Glutamatergic neuron (in vitro differentiated cells): ENCODE results near the gene TRAF3IP1. TPM values are rescaled to one million over a fixed set of nuclear protein-coding genes. Genes with fewer than 3 reads are reported as not detected.
A peak's percentile ranks its signal among the peaks of the same experiment; 100 is the strongest.

Experiments used
- DNase-seq: peaks from one replicate; pipeline ENCODE4 v3.0.0; 2022
- H3K27ac Mint-ChIP-seq: one replicate; pipeline ENCODE4 v1.8.0; 2020; ENCODE audit warnings: mild to moderate bottlenecking, mixed read lengths, inconsistent platforms; ENCODE audit not compliant: unreplicated experiment
- H3K27me3 Mint-ChIP-seq: one replicate; pipeline ENCODE4 v1.8.0; 2020; ENCODE audit warnings: mild to moderate bottlenecking, moderate library complexity, mixed read lengths, inconsistent platforms; ENCODE audit not compliant: unreplicated experiment
- H3K36me3 Mint-ChIP-seq: one replicate; pipeline ENCODE4 v1.8.0; 2020; ENCODE audit warnings: mild to moderate bottlenecking, mixed read lengths, inconsistent platforms; ENCODE audit not compliant: unreplicated experiment
- H3K4me1 Mint-ChIP-seq: one replicate; pipeline ENCODE4 v1.8.0; 2020; ENCODE audit warnings: mild to moderate bottlenecking, low read depth, mixed read lengths, inconsistent platforms; ENCODE audit not compliant: unreplicated experiment
- H3K4me3 Mint-ChIP-seq: one replicate; pipeline ENCODE4 v1.8.0; 2020; ENCODE audit warnings: mild to moderate bottlenecking, mixed read lengths, inconsistent platforms; ENCODE audit not compliant: unreplicated experiment
- H3K9me3 Mint-ChIP-seq: one replicate; pipeline ENCODE4 v1.8.0; 2020; ENCODE audit warnings: mild to moderate bottlenecking, moderate library complexity, mixed read lengths, inconsistent platforms; ENCODE audit not compliant: unreplicated experiment
- CTCF ChIP-seq: fragments of 200-600 bp; sonication (generic); IDR thresholded peaks from one replicate; pipeline ENCODE4 v1.5.0; 2021; ENCODE audit not compliant: partially characterized antibody, unreplicated experiment
- total RNA-seq: library from RNA; stranded (reverse); fragmentation: NEBNext Ultra II Directional; extraction: Animal tissue kit (Norgen Biotek cat#: 25700); gene quantifications from one replicate; pipeline ENCODE4 v1.2.1, GENCODE V29; 2021; ENCODE audit not compliant: unreplicated experiment

Gene TRAF3IP1
- total RNA-seq, 1 donor from 2014 or later = 10.3 TPM

- peaks cover 4% of the 10 kb centered on the region for H3K27me3 Mint-ChIP-seq
- peak overlapping the region; percentile 14 for H3K27ac Mint-ChIP-seq
- peak overlapping the region; percentile 84 for H3K4me3 Mint-ChIP-seq
- peak; percentile 96 for DNase-seq
- H3K4me1 Mint-ChIP-seq = peaks cover 10% of the 10 kb centered on the region
- H3K9me3 Mint-ChIP-seq = peaks cover 5% of the 10 kb centered on the region
- no peaks in the 10 kb centered on the region for H3K36me3 Mint-ChIP-seq
- TF ChIP-seq CTCF = peak; percentile 42
These were observed 31.4 kb upstream of the TRAF3IP1 start for GRCh38 chr2:238288650-238289573.

GRCh38 chr2:238289574-238289973, 30.7 kb upstream of the TRAF3IP1 start:
- Mint-ChIP-seq H3K27ac (no peak overlapping the region), H3K9me3 (peaks cover 3% of the 10 kb centered on the region), H3K36me3 (no peaks in the 10 kb centered on the region), H3K27me3 (peaks cover 4% of the 10 kb centered on the region), H3K4me1 (peaks cover 10% of the 10 kb centered on the region), H3K4me3 (peak overlapping the region; percentile 84)
- no peak for DNase-seq
- TF ChIP-seq CTCF = no peak

GRCh38 chr2:238290091-238290509, 30.2 kb upstream of the TRAF3IP1 start:
- H3K4me3 Mint-ChIP-seq = peak overlapping the region; percentile 84
- H3K4me1 Mint-ChIP-seq = peaks cover 10% of the 10 kb centered on the region
- H3K36me3 Mint-ChIP-seq = peaks cover 1% of the 10 kb centered on the region
- no peak overlapping the region for H3K27ac Mint-ChIP-seq
- TF ChIP-seq CTCF = no peak
- peaks cover 5% of the 10 kb centered on the region for H3K27me3 Mint-ChIP-seq
- H3K9me3 Mint-ChIP-seq = peaks cover 2% of the 10 kb centered on the region
- DNase-seq = no peak

- no peak overlapping the region for H3K27ac Mint-ChIP-seq
- peaks cover 8% of the 10 kb centered on the region for H3K27me3 Mint-ChIP-seq
- TF ChIP-seq CTCF = no peak
- DNase-seq = no peak
- H3K4me1 Mint-ChIP-seq = peaks cover 10% of the 10 kb centered on the region
- peaks cover 5% of the 10 kb centered on the region for H3K36me3 Mint-ChIP-seq
- H3K9me3 Mint-ChIP-seq = peaks cover 2% of the 10 kb centered on the region
- H3K4me3 Mint-ChIP-seq = no peak overlapping the region
These were observed 29.4 kb upstream of the TRAF3IP1 start for GRCh38 chr2:238290715-238291549.
